IMR-90 (cell line): ENCODE measurements around the gene ZDHHC16. TPM values are rescaled to one million over a fixed set of nuclear protein-coding genes. Genes with fewer than 3 reads are reported as not detected.

Experiments
- ATAC-seq: fragments of 200-7000 bp; cut with Tn5 transposase; 2 replicates; pipeline ENCODE4 v1.9.1; 2020; ENCODE audit warnings: low read depth, mild to moderate bottlenecking, moderate library complexity
- BruUV-seq: library from RNA; stranded (reverse); fragments of 400-500 nt; replicated peaks from 2 replicates; lab custom pipeline; 2021; lab: Mats Ljungman, UMichigan
- CTCF ChIA-PET: fragments of 300-600 bp; formaldehyde crosslinking; extraction: SDS; loops from one replicate; lab custom pipeline; 2021; ENCODE audit warnings: antibody characterized with exemption; lab: Yijun Ruan, JAX
- POLR2A ChIA-PET: fragments of 300-600 bp; sonication (Branson Sonifier 250); formaldehyde crosslinking; loops from one replicate; lab custom pipeline; 2022; ENCODE audit warnings: antibody characterized with exemption; ENCODE audit not compliant: unreplicated experiment; lab: Charles Lee
- DNase-seq: peaks from one replicate; pipeline ENCODE4 v3.0.0; 2013
- H2AFZ ChIP-seq: replicated peaks from 2 replicates; pipeline ENCODE3; 2013; ENCODE audit warnings: low read length, mild to moderate bottlenecking; ENCODE audit not compliant: poor library complexity
- H2AK5ac ChIP-seq: 2 replicates; pipeline ENCODE4 v1.6.1; 2013; ENCODE audit warnings: low read depth, low read length, inconsistent platforms
- H2AK9ac ChIP-seq: replicated peaks from 2 replicates; pipeline ENCODE3; 2013; ENCODE audit warnings: mild to moderate bottlenecking, low read depth, low read length, moderate library complexity; ENCODE audit not compliant: poor library complexity
- H2BK120ac ChIP-seq: 2 replicates; pipeline ENCODE4 v1.6.1; 2013; ENCODE audit warnings: low read depth, low read length, inconsistent platforms
- H2BK15ac ChIP-seq: 3 replicates; pipeline ENCODE4 v1.6.1; 2013; ENCODE audit warnings: low read depth, low read length, inconsistent platforms
- H2BK20ac ChIP-seq: 2 replicates; pipeline ENCODE4 v1.6.1; 2013; ENCODE audit warnings: low read depth, mild to moderate bottlenecking, inconsistent platforms, low read length, moderate library complexity
- H2BK5ac ChIP-seq: 2 replicates; pipeline ENCODE4 v1.6.1; 2013; ENCODE audit warnings: mild to moderate bottlenecking, low read depth, low read length, inconsistent platforms; ENCODE audit not compliant: poor library complexity, severe bottlenecking
- H3K14ac ChIP-seq: replicated peaks from 2 replicates; pipeline ENCODE4 v1.6.1; 2013; ENCODE audit warnings: low read depth, low read length, inconsistent platforms
- H3K18ac ChIP-seq: 2 replicates; pipeline ENCODE4 v1.6.1; 2013; ENCODE audit warnings: low read depth, low read length, control low read depth
- H3K23ac ChIP-seq: 2 replicates; pipeline ENCODE4 v1.6.1; 2013; ENCODE audit warnings: low read depth, low read length, inconsistent platforms
- H3K27ac ChIP-seq: 2 replicates; pipeline ENCODE4 v1.5.1; 2013; ENCODE audit warnings: mild to moderate bottlenecking, control low read depth, low read length; ENCODE audit not compliant: insufficient read depth
- H3K27me3 ChIP-seq: 2 replicates; pipeline ENCODE4 v1.6.1; 2013; ENCODE audit warnings: low read length; ENCODE audit not compliant: control insufficient read depth, insufficient read depth
- H3K36me3 ChIP-seq: 2 replicates; pipeline ENCODE4 v1.6.1; 2013; ENCODE audit warnings: low read length, mixed read lengths; ENCODE audit not compliant: control insufficient read depth, insufficient read depth
- H3K4ac ChIP-seq: 2 replicates; pipeline ENCODE4 v1.6.1; 2013; ENCODE audit warnings: low read depth, low read length, inconsistent platforms
- H3K4me1 ChIP-seq: 2 replicates; pipeline ENCODE4 v1.6.1; 2013; ENCODE audit warnings: low read length, mixed read lengths; ENCODE audit not compliant: control insufficient read depth, insufficient read depth
- H3K4me2 ChIP-seq: 2 replicates; pipeline ENCODE4 v1.6.1; 2013; ENCODE audit warnings: low read depth, mild to moderate bottlenecking, control low read depth, low read length, moderate library complexity
- H3K4me3 ChIP-seq: 2 replicates; pipeline ENCODE4 v1.5.1; 2013; ENCODE audit warnings: low read depth, mild to moderate bottlenecking, control low read depth, low read length, moderate library complexity; ENCODE audit not compliant: insufficient read depth
- H3K56ac ChIP-seq: 2 replicates; pipeline ENCODE4 v1.6.1; 2013; ENCODE audit warnings: low read length, inconsistent platforms; ENCODE audit not compliant: insufficient read depth; ENCODE audit errors: extremely low read depth
- H3K79me1 ChIP-seq, 2 experiments: 2 replicates each; pipeline ENCODE4 v1.6.1; 2013; ENCODE audit warnings: low read length in 2 of 2, inconsistent platforms in 1 of 2, low read depth in 1 of 2
- H3K9ac ChIP-seq: 2 replicates; pipeline ENCODE4 v1.6.1; 2013; ENCODE audit warnings: low read depth, low read length, control low read depth
- H3K9me1 ChIP-seq: 2 replicates; pipeline ENCODE4 v1.6.1; 2013; ENCODE audit warnings: low read length, inconsistent platforms; ENCODE audit not compliant: insufficient read depth
- H3K9me3 ChIP-seq: 2 replicates; pipeline ENCODE4 v1.6.1; 2013; ENCODE audit warnings: low read length; ENCODE audit not compliant: control insufficient read depth, insufficient read depth
- H4K20me1 ChIP-seq: 2 replicates; pipeline ENCODE4 v1.6.1; 2013; ENCODE audit warnings: low read length, inconsistent platforms; ENCODE audit not compliant: insufficient read depth
- H4K5ac ChIP-seq: 2 replicates; pipeline ENCODE4 v1.6.1; 2013; ENCODE audit warnings: mild to moderate bottlenecking, low read depth, low read length, control low read depth
- H4K8ac ChIP-seq, 2 experiments: 2 replicates each; pipeline ENCODE4 v1.6.1; 2013; ENCODE audit warnings: low read depth in 2 of 2, low read length in 2 of 2, control low read depth in 1 of 2, inconsistent platforms in 1 of 2
- H4K91ac ChIP-seq: 2 replicates; pipeline ENCODE4 v1.6.1; 2013; ENCODE audit warnings: low read depth, low read length, inconsistent platforms; ENCODE audit not compliant: insufficient read depth
- BHLHE40 ChIP-seq: fragments of 150-350 bp; IDR thresholded peaks from 2 replicates; pipeline ENCODE4 v1.6.1; 2016; ENCODE audit warnings: mild to moderate bottlenecking, low read depth, low read length
- CEBPB ChIP-seq: IDR thresholded peaks from 2 replicates; pipeline ENCODE4 v1.6.1; 2012; ENCODE audit warnings: low read depth, low read length, improper control_type of control experiment
- CHD1 ChIP-seq: IDR thresholded peaks from 2 replicates; pipeline ENCODE4 v1.6.1; 2012; ENCODE audit warnings: low read depth, low read length, improper control_type of control experiment
- CTCF ChIP-seq: conservative IDR thresholded peaks from 2 replicates; pipeline ENCODE4 v1.5.1; 2012; ENCODE audit warnings: mild to moderate bottlenecking, low read depth, low read length, improper control_type of control experiment
- ELK1 ChIP-seq: fragments of 150-350 bp; IDR thresholded peaks from 2 replicates; pipeline ENCODE4 v1.6.1; 2016; ENCODE audit warnings: low read depth, mild to moderate bottlenecking, low read length, moderate library complexity, borderline replicate concordance
- FOS ChIP-seq: fragments of 150-350 bp; IDR thresholded peaks from 2 replicates; pipeline ENCODE4 v1.6.1; 2016; ENCODE audit warnings: low read depth, low read length
- MAFK ChIP-seq: IDR thresholded peaks from 2 replicates; pipeline ENCODE4 v1.6.1; 2012; ENCODE audit warnings: low read depth, low read length, improper control_type of control experiment
- MXI1 ChIP-seq: IDR thresholded peaks from 2 replicates; pipeline ENCODE4 v1.6.1; 2012; ENCODE audit warnings: low read depth, mild to moderate bottlenecking, low read length, moderate library complexity, borderline replicate concordance
- NFE2L2 ChIP-seq: fragments of 150-350 bp; IDR thresholded peaks from 2 replicates; pipeline ENCODE4 v1.6.1; 2016; ENCODE audit warnings: low read depth, mild to moderate bottlenecking, low read length
- POLR2A ChIP-seq: IDR thresholded peaks from 2 replicates; pipeline ENCODE4 v1.6.1; 2012; ENCODE audit warnings: mild to moderate bottlenecking, low read depth, low read length
- RAD21 ChIP-seq: IDR thresholded peaks from 2 replicates; pipeline ENCODE4 v1.6.1; 2012; ENCODE audit warnings: low read length, improper control_type of control experiment
- RCOR1 ChIP-seq: IDR thresholded peaks from 2 replicates; pipeline ENCODE4 v1.6.1; 2012; ENCODE audit warnings: mild to moderate bottlenecking, low read length, improper control_type of control experiment; ENCODE audit not compliant: insufficient replicate concordance
- RFX5 ChIP-seq: IDR thresholded peaks from 2 replicates; pipeline ENCODE4 v1.8.0; 2012; ENCODE audit warnings: low read depth, mild to moderate bottlenecking, low read length, moderate library complexity
- SMC3 ChIP-seq: fragments of 150-350 bp; IDR thresholded peaks from 2 replicates; pipeline ENCODE4 v1.6.1; 2016; ENCODE audit warnings: low read depth, mild to moderate bottlenecking, antibody characterized with exemption, low read length, moderate library complexity
- USF2 ChIP-seq: fragments of 150-350 bp; IDR thresholded peaks from 2 replicates; pipeline ENCODE4 v1.6.1; 2017; ENCODE audit warnings: mild to moderate bottlenecking, antibody characterized with exemption, low read length, low read depth
- WGBS, 2 experiments: methylation state at CpG; one replicate each; pipeline versions ENCODE4 v1.1.5 to v1.1.7; 2013; ENCODE audit warnings: missing lambda C conversion rate in 2 of 2; ENCODE audit not compliant: insufficient read length in 1 of 2; ENCODE audit errors: extremely low coverage in 2 of 2; 5-methylcytosine and 5-hydroxymethylcytosine counted together
- dilution Hi-C: fragments of 300-500 bp; cut with HindIII; formaldehyde crosslinking; loops from one replicate; pipeline ENCODE4 v1.14.3; 2018; ENCODE audit warnings: low sequenced_read_pairs; ENCODE audit not compliant: unreplicated experiment
- in situ Hi-C: fragments of 300-500 bp; cut with MboI; formaldehyde crosslinking; loops from 3 replicates; pipeline ENCODE4 v1.14.3; 2019; ENCODE audit warnings: low sequenced_read_pairs, inconsistent platforms, mixed read lengths
- intact Hi-C: fragments of 100-400 bp; cut with micrococcal nuclease; formaldehyde crosslinking; loops from 2 replicates; pipeline ENCODE4 v1.10.0; 2022
- polyA plus RNA-seq, 3 experiments: library from polyadenylated mRNA; depleted of rRNA; stranded (reverse); fragments of >200 nt; gene quantifications; 2 replicates each; pipeline ENCODE4 v1.2.3, GENCODE V29; 2012; ENCODE audit warnings: low replicate concordance in 1 of 3
- total RNA-seq: library from RNA; depleted of rRNA; stranded (reverse); fragments of >200 nt; gene quantifications from 2 replicates; pipeline ENCODE4 v1.2.3, GENCODE V29; 2012

The ZDHHC16 gene
- total and polyA plus RNA-seq, 2 of the 4 experiments (the other 2 are of a cell fraction): 54.7 to 64.0 TPM

GRCh38 chr10:97505152-97505551 is 59.2 kb downstream of the ZDHHC16 start:
- no TSS peak for BruUV-seq
- Histone ChIP-seq H3K56ac (no peak overlapping the region), H3K27ac (no peak overlapping the region), H3K9ac (no peak overlapping the region), H4K20me1 (peaks cover 69% of the 10 kb centered on the region), H3K9me1 (peaks cover 26% of the 10 kb centered on the region), H2BK5ac (no peak overlapping the region), H2AFZ (no peak overlapping the region), H3K79me1 (peaks cover 45 to 92% of the 10 kb centered on the region in 2 experiments), H4K8ac (no peak overlapping the region), H2AK5ac (no peak overlapping the region), H3K18ac (no peak overlapping the region), H3K23ac (no peak overlapping the region), H2BK120ac (no peak overlapping the region), H2BK20ac (no peak overlapping the region), H3K4me1 (peaks cover 3% of the 10 kb centered on the region), H3K9me3 (no peaks in the 10 kb centered on the region), H3K36me3 (no peaks in the 10 kb centered on the region), H2BK15ac (no peak overlapping the region), H3K14ac (no peak overlapping the region), H3K27me3 (no peaks in the 10 kb centered on the region), H3K4me2 (no peak overlapping the region), H3K4me3 (no peak overlapping the region), H4K91ac (no peak overlapping the region), H3K4ac (no peak overlapping the region), H2AK9ac (no peak overlapping the region), H4K5ac (no peak overlapping the region)
- WGBS, 2 experiments: no CpG with 5 or more reads among the region's 1 CpG
- DNase-seq: no peak
- dilution Hi-C loops: no loop called here
- in situ Hi-C loops: no loop called here
- no peak for ATAC-seq
- ChIA-PET CTCF (interaction anchor here (0.6 kb wide), 1 partner anchor 13 kb away, joined by 3 read pairs; no protein-coding TSS in a partner anchor), POLR2A (no interaction called here)
- intact Hi-C loops: no loop called here
- TF ChIP-seq USF2 (no peak), NFE2L2 (no peak), CHD1 (no peak), POLR2A (no peak), CTCF (no peak), RCOR1 (no peak), MAFK (no peak), RAD21 (no peak), MXI1 (no peak), BHLHE40 (no peak), FOS (no peak), RFX5 (no peak), CEBPB (no peak), SMC3 (no peak), ELK1 (no peak)
